Measurements from ENCODE around the gene WBP1.
"Not testable (repeated sequence)": the region's sequence is repeated elsewhere in the genome, so short reads cannot be mapped to it uniquely, and the experiment has no call there.

Gene WBP1

GRCh38 chr2:74448771-74449170 is 9.5 kb upstream of the WBP1 start:
- no peak for FAIRE-seq

GRCh38 chr2:74450570-74451190 is 7.6 kb upstream of the WBP1 start:
- FAIRE-seq: no peak
- DNase-seq (ENCODE audit: insufficient read length, low spot score): no peak

More at GRCh38 chr2:74448771-74449170, 9.5 kb upstream of the WBP1 start:
- DNase-seq (ENCODE audit: insufficient read length, low spot score): no peak

- DNase-seq (ENCODE audit: insufficient read length, low spot score): peak; percentile 95
- FAIRE-seq: peak; percentile 94
Observed at GRCh38 chr2:74454654-74455511, 3.4 kb upstream of the WBP1 start, which contains the start of gene INO80B. Gene INO80B (plus strand): TSS chr2:74455087. CDS start chr2:74455117, 30 bp downstream.

GRCh38 chr2:74457129-74457548 is 1.1 kb upstream of the WBP1 start:
- FAIRE-seq (no peak), DNase-seq (ENCODE audit: insufficient read length, low spot score) (no peak)

GRCh38 chr2:74457549-74458131 is 598 bp upstream of the WBP1 start:
- DNase-seq (ENCODE audit: insufficient read length, low spot score) (peak; percentile 59), FAIRE-seq (no peak)

GRCh38 chr2:74458938-74459363 is 713 bp downstream of the WBP1 start:
- FAIRE-seq (no peak), DNase-seq (ENCODE audit: insufficient read length, low spot score) (no peak)

GRCh38 chr2:74459503-74460118 is 1.4 kb downstream of the WBP1 start:
- not testable (repeated sequence) for FAIRE-seq; DNase-seq (ENCODE audit: insufficient read length, low spot score)

- not testable (repeated sequence) for FAIRE-seq; DNase-seq (ENCODE audit: insufficient read length, low spot score)
Observed at GRCh38 chr2:74460187-74460586, 1.9 kb downstream of the WBP1 start.

GRCh38 chr2:74461187-74462053 is 3.2 kb downstream of the WBP1 start:
- no peak for DNase-seq (ENCODE audit: insufficient read length, low spot score)
- FAIRE-seq: no peak

- DNase-seq (ENCODE audit: insufficient read length, low spot score) (no peak), FAIRE-seq (no peak)
Observed at GRCh38 chr2:74462054-74462785, 4.0 kb downstream of the WBP1 start.

- FAIRE-seq: no peak
- DNase-seq (ENCODE audit: insufficient read length, low spot score): no peak
Observed at GRCh38 chr2:74462786-74463105, 4.5 kb downstream of the WBP1 start.

GRCh38 chr2:74464406-74464805 is 6.2 kb downstream of the WBP1 start:
- FAIRE-seq (no peak), DNase-seq (ENCODE audit: insufficient read length, low spot score) (no peak)

- DNase-seq (ENCODE audit: insufficient read length, low spot score); FAIRE-seq: not testable (repeated sequence)
Observed at GRCh38 chr2:74470742-74471141, 12.5 kb downstream of the WBP1 start.

GRCh38 chr2:74471332-74472065 is 13.3 kb downstream of the WBP1 start:
- DNase-seq (ENCODE audit: insufficient read length, low spot score) (no peak), FAIRE-seq (no peak)

GRCh38 chr2:74472086-74472944 is 14.1 kb downstream of the WBP1 start, which contains the start of gene MRPL53:
Gene MRPL53 (minus strand): TSS chr2:74472680. CDS start chr2:74472660, 20 bp downstream.
- FAIRE-seq: peak; percentile 90

GRCh38 chr2:74472945-74473258 is 14.7 kb downstream of the WBP1 start:
- no peak for FAIRE-seq
- no peak for DNase-seq (ENCODE audit: insufficient read length, low spot score)

More at GRCh38 chr2:74472086-74472944, 14.1 kb downstream of the WBP1 start, which contains the start of gene MRPL53:
- DNase-seq (ENCODE audit: insufficient read length, low spot score): peak; percentile 82

GRCh38 chr2:74474481-74474880 is 16.2 kb downstream of the WBP1 start:
- FAIRE-seq (no peak), DNase-seq (ENCODE audit: insufficient read length, low spot score) (no peak)

GRCh38 chr2:74474899-74475298 is 16.7 kb downstream of the WBP1 start:
- no peak for FAIRE-seq
- DNase-seq (ENCODE audit: insufficient read length, low spot score): no peak
